ENCODE measurements around the gene COL16A1.

COL16A1 gene

DNA sequence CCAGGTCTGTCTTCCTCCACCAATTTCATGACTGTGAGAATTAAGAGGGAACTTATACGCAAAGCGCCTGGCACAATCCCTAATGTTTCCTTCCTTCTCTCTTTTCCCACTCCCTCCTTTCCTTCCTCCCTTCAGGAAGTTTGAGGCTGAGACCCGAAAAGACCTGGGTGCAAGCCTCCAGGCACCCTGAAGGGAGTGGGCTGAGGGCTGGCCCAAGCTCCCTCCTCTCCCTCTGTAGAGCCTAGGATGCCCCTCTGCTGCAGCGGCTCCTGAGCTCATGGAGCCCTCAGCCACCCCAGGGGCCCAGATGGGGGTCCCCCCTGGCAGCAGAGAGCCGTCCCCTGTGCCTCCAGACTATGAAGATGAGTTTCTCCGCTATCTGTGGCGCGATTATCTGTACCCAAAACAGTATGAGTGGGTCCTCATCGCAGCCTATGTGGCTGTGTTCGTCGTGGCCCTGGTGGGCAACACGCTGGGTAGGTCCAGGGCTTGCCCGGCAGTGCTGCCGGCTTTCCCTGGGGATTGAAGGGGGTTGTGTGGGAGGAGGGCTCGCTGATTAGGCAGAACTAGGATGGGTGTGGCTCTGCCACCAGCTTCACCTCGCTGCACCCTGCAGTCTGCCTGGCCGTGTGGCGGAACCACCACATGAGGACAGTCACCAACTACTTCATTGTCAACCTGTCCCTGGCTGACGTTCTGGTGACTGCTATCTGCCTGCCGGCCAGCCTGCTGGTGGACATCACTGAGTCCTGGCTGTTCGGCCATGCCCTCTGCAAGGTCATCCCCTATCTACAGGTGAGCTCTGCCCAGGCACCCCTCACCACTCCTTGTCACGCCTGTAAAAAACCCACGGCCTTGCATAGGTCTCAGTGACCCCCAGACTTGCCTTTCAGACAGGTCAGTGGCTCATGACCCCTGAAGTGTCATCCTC, 84.6 kb downstream of the COL16A1 start:
- Mint-ChIP-seq H3K27ac (no peak overlapping the region), H3K27me3 (peaks cover 29% of the 10 kb centered on the region), H3K36me3 (ENCODE audit: low read depth) (peaks cover 7% of the 10 kb centered on the region), H3K4me3 (no peak overlapping the region), H3K9me3 (no peaks in the 10 kb centered on the region), H3K4me1 (ENCODE audit: low read depth) (peaks cover 11% of the 10 kb centered on the region)

DNA sequence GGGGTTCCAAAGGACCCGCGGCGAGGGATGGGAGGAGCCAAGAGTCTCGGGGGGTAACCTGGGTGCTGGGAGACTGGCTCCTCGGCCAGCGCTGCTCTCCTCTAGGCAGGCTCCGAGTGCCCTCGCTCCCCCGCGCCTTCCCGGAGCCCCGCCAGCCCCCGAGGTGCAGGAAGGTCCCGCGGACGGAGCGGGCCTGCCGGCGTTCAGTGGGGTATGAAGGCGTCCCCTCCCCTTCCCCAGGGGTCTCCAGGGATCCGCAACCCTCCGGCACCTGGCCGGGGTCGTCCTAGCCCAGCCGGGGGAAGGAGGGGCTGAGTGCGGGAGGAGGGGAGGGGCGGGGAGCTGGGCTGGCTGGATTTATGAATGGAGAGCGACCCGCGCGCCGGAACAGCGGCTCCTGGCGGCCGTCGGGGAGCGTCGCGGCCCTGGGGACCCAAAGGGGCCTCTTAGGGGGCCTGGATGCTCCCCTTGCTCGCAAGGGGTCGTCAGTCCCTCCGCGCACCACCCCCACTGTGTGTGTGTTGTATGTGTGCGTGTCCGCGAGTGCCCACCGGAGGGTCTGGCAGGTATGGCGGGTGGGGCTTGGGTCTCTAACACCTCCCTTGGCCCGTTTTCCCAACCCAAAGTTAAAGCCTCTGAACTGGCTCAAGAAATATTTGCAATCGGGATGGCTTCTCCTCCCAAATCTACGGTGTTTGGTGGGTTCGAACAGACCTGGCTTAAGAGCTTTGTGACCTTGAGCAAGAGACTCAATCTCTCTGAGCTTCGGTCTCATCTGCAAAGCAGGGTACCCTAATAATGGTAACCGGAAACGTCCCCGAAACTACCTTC, 85.7 kb downstream of the COL16A1 start:
- H3K4me1 Mint-ChIP-seq (ENCODE audit: low read depth), result peaks cover 5% of the 10 kb centered on the region
- peaks cover 29% of the 10 kb centered on the region for H3K27me3 Mint-ChIP-seq
- H3K4me3 Mint-ChIP-seq, result no peak overlapping the region
- no peaks in the 10 kb centered on the region for H3K36me3 Mint-ChIP-seq (ENCODE audit: low read depth)
- H3K27ac Mint-ChIP-seq, result no peak overlapping the region
- no peaks in the 10 kb centered on the region for H3K9me3 Mint-ChIP-seq

DNA sequence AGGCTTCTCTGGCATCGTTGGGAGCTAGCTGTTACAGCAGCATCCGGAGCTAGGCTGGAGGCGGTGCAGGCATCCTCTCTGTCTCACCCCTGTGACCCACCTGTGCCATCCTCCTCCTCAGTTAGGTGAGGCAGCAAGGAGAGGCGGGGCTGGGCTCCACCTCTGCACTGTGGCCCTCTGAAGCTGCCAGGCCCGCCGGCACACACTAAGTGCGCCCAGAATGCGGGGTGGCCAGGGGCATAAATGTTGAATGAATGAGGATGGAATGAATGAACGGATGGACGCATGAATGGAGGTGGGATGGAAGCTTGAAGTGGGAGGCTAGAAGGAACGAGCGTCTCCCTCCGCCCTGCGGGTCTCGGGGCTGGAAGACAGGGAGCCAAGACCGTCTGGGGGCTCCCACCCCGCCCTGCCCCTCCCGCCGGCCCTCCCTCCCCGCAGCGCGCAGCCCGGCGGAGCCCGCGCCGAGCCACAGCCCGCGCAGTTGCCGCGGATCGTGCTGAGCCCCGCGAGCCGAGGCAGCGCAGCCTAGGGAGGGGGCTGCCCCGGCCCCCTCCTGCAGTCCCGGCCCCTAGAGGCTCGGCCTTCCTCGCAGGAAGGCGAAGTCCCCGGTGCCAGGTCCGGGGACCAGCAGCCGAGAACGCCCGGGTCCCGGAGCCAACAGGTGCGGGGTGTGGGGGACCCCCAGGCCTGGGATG, 86.5 kb downstream of the COL16A1 start, which contains the start of gene HCRTR1:
Gene HCRTR1 (plus strand): TSS at position 472 of the 698 bp plus-strand sequence. CDS start 1,504 bp downstream, outside the sequence.
- H3K4me1 Mint-ChIP-seq (ENCODE audit: low read depth), result peaks cover 5% of the 10 kb centered on the region
- H3K4me3 Mint-ChIP-seq, result peak within 1 kb of the TSS; percentile 69
- no peak within 1 kb of the TSS for H3K27ac Mint-ChIP-seq
- no peaks in the 10 kb centered on the region for H3K36me3 Mint-ChIP-seq (ENCODE audit: low read depth)
- no peaks in the 10 kb centered on the region for H3K9me3 Mint-ChIP-seq
- H3K27me3 Mint-ChIP-seq, result peaks cover 32% of the 10 kb centered on the region

DNA sequence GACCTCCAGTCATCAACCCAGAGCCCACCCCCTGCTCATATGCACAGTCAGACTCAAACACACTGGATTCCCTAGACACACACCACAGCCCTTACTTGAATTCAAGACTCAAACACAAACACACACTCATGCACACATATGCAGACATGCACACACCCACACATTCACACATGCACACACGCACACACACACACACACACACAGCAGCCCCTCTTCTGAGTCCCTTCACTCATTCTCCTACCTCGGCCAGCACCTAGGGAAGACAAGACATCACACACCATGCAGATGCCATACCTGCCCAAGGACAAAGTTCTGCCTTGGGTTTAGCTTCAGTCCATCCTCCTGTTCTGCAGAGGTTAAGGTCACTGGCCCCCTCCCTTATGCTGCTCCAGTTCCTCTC, 87.9 kb downstream of the COL16A1 start:
- Mint-ChIP-seq H3K36me3 (ENCODE audit: low read depth) (no peaks in the 10 kb centered on the region), H3K27ac (no peak overlapping the region), H3K27me3 (peaks cover 32% of the 10 kb centered on the region), H3K4me1 (ENCODE audit: low read depth) (peaks cover 11% of the 10 kb centered on the region), H3K4me3 (no peak overlapping the region), H3K9me3 (no peaks in the 10 kb centered on the region)

- H3K4me1 Mint-ChIP-seq (ENCODE audit: low read depth), result peaks cover 11% of the 10 kb centered on the region
- H3K4me3 Mint-ChIP-seq, result no peak overlapping the region
- H3K27me3 Mint-ChIP-seq, result peaks cover 32% of the 10 kb centered on the region
- H3K36me3 Mint-ChIP-seq (ENCODE audit: low read depth), result no peaks in the 10 kb centered on the region
- no peak overlapping the region for H3K27ac Mint-ChIP-seq
- no peaks in the 10 kb centered on the region for H3K9me3 Mint-ChIP-seq
Observed at GRCh38 chr1:31615414-31615813, 88.4 kb downstream of the COL16A1 start.

DNA sequence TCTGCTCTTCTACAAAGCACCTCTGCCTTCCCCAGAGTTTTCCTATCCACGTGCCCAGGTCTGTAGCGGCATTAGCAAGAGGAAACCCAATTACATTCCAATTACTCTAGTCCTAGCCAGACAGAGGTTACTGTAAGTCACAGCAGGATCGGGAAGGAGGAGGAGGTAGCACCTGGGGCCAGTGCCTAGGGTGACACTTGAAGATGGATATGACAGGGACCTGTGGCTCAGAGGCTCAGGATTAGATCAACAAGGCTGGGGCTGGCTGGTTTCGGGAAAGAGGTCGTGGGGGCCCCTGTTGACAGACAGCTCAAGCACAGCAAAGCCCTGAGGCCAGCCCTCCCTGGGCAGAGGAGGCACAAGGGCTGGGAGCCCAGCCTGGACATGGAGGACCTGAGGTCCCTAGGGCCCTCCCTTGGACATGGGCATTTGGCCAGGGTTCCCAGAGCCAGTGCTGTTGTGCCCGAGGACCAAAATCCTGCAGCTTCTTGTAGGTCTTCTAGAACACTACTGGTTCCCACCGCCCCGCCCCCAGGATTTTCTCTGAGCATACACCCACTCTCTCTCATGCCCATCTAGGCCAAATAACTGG, 89.3 kb downstream of the COL16A1 start:
- Mint-ChIP-seq H3K27ac (no peak overlapping the region), H3K4me1 (ENCODE audit: low read depth) (peaks cover 11% of the 10 kb centered on the region), H3K36me3 (ENCODE audit: low read depth) (no peaks in the 10 kb centered on the region), H3K27me3 (peaks cover 32% of the 10 kb centered on the region), H3K9me3 (no peaks in the 10 kb centered on the region), H3K4me3 (no peak overlapping the region)

DNA sequence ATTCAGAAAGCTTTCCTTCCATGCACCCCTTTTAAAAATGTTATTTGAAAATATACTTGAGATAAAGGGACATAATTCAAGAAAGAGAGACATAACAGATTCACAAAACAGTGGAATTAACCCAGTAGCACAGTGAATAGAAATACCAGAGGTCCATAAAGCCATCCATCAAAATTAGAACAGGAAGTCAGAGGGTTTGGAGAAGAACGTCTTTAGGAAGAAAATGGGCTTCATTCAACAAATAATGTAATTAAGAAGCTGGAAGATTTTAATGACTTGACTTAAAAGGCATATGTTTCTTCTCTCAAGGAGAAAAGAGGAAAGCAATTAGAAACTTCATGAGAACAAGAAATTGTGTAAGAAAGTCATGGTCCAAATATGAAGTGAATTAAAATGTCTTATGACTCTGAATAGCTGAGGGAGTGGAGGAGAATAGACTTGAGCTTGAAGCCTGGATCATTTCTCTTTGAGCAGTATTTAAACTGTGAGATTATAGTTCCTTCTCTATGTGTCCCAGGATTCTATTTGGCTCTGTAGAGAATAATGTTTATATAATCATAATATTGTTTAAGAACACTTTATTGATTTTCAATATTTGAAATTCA, 94.2 kb downstream of the COL16A1 start:
- no peak overlapping the region for H3K4me3 Mint-ChIP-seq
- no peaks in the 10 kb centered on the region for H3K36me3 Mint-ChIP-seq (ENCODE audit: low read depth)

DNA sequence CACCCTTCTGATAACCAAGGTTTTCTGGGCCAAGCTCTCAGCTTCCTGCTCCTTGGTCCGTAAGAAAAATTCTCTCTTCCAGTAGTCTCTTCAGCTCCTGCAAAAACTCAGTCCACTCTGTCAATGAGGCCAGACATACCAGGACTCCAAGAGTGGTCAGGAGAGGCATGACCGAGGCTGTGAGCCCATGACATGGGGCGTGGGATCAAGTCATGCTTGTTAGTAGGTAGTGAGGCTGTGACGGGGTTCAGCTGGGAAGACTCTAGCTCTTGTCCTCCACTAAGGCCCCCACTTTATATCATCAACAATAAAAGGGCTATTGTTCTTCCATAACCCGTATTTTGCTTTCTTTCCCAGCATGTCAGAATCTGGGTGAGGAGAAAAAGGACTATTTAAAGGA, 96.5 kb downstream of the COL16A1 start:
- Mint-ChIP-seq H3K36me3 (ENCODE audit: low read depth) (no peaks in the 10 kb centered on the region), H3K27me3 (no peaks in the 10 kb centered on the region)

More for the DNA sequence above, 94.2 kb downstream of the COL16A1 start:
- H3K4me1 Mint-ChIP-seq (ENCODE audit: low read depth), result peaks cover 21% of the 10 kb centered on the region
- H3K27ac Mint-ChIP-seq, result no peak overlapping the region
- peaks cover 3% of the 10 kb centered on the region for H3K27me3 Mint-ChIP-seq
- no peaks in the 10 kb centered on the region for H3K9me3 Mint-ChIP-seq

GRCh38 chr1:31605908-31606427, 97.8 kb downstream of the COL16A1 start:
- Mint-ChIP-seq H3K9me3 (no peaks in the 10 kb centered on the region), H3K27me3 (no peaks in the 10 kb centered on the region), H3K27ac (peak overlapping the region; percentile 23), H3K4me1 (ENCODE audit: low read depth) (peaks cover 16% of the 10 kb centered on the region), H3K4me3 (no peak overlapping the region), H3K36me3 (ENCODE audit: low read depth) (no peaks in the 10 kb centered on the region)

More for the DNA sequence above, 96.5 kb downstream of the COL16A1 start:
- Mint-ChIP-seq H3K4me1 (ENCODE audit: low read depth) (peaks cover 21% of the 10 kb centered on the region), H3K27ac (no peak overlapping the region), H3K4me3 (no peak overlapping the region), H3K9me3 (no peaks in the 10 kb centered on the region)
